ENCODE results near the gene FBN2.
"Not testable (repeated sequence)": the region's sequence is repeated elsewhere in the genome, so short reads cannot be mapped to it uniquely, and the experiment has no call there.

FBN2 gene

DNA sequence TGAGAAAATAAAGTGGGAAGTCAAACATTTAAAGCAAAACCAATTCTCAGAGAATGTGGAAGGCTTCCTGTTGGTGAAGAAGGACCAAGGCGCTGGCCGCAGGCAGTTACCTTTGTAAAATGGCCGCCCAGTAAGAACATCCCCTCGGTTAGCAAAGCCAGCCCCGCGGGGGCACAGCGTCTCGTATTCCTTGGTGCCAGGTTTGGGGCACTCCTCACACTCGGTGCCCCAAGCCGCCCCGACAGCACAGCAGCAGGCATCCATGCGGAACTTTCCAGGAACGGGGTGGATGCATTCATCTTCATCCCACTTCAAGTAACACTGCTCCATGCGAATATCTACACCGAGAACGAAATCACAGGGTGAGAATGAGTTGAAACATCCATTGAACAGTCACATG, 192.8 kb downstream of the FBN2 start:
- Mint-ChIP-seq H3K4me1 (no peaks in the 10 kb centered on the region), H3K27me3 (no peaks in the 10 kb centered on the region), H3K4me3 (no peak overlapping the region), H3K27ac (no peak overlapping the region), H3K9me3 (no peaks in the 10 kb centered on the region), H3K36me3 (no peaks in the 10 kb centered on the region)

DNA sequence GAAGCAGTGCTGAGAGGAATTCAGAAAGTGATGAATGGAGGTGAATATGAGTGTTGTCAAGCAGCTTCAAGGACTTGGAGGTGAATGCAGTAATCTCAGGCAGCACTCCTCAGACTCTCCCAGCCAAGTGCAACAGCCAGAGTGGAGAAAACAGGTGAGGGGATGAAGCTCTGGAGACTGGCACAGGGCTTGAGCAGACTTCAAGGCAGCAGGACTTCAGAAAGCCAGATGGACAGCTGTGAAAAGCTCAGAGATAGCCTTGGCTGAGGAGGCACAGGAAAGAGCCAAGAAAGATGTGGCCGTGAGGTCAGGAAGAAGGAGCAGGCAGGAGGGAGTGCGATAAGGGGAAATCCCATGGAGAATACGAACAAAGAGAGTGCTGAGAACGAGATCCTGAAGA, 194.9 kb downstream of the FBN2 start:
- no peak overlapping the region for H3K4me3 Mint-ChIP-seq
- no peaks in the 10 kb centered on the region for H3K4me1 Mint-ChIP-seq
- H3K9me3 Mint-ChIP-seq, result no peaks in the 10 kb centered on the region
- no peaks in the 10 kb centered on the region for H3K36me3 Mint-ChIP-seq
- H3K27me3 Mint-ChIP-seq, result no peaks in the 10 kb centered on the region
- no peak overlapping the region for H3K27ac Mint-ChIP-seq

DNA sequence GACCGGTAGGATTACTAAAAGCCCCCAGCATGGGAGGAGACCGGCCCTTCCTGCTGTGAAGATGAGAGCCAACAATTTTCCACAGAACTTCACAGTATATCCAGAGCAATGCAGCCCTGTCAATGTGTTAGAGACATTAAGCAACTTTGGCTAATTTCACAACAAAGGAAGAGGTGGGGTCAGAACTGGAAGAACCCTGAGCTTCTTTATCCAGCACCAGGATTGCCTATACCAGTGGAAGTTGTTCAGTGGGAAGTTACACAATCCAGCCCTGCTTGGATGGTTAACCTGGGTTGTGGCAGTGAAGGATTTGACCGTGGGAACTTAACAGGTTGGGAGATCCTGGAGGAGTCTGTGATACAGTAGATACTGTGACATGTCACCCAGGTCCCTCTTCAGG, 197.0 kb downstream of the FBN2 start:
- H3K27ac Mint-ChIP-seq, result no peak overlapping the region
- H3K36me3 Mint-ChIP-seq, result no peaks in the 10 kb centered on the region
- H3K4me3 Mint-ChIP-seq, result no peak overlapping the region
- H3K27me3 Mint-ChIP-seq, result no peaks in the 10 kb centered on the region
- no peaks in the 10 kb centered on the region for H3K9me3 Mint-ChIP-seq
- H3K4me1 Mint-ChIP-seq, result no peaks in the 10 kb centered on the region

DNA sequence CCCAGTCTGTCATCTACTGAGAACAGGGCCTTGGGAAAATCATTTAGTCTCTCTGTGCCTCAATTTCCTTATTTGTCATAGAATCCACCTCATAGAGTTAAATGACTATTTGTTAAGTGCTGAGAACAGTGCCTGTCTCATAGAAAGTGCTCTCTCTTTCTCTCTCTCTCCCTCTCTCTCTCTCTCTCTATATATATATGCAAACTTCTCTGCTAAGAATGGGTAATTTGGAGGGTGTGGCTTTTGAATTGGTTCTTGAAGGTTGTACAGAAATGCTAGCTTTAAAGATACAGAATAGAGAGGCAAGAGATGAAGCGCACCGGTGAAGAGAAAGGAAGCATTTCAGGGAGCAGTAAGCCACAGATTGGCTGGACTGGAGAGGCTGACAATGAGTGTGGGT, 197.4 kb downstream of the FBN2 start:
- H3K9me3 Mint-ChIP-seq, result no peaks in the 10 kb centered on the region
- no peak overlapping the region for H3K27ac Mint-ChIP-seq
- H3K36me3 Mint-ChIP-seq, result no peaks in the 10 kb centered on the region
- H3K27me3 Mint-ChIP-seq, result no peaks in the 10 kb centered on the region
- no peaks in the 10 kb centered on the region for H3K4me1 Mint-ChIP-seq
- H3K4me3 Mint-ChIP-seq, result no peak overlapping the region

DNA sequence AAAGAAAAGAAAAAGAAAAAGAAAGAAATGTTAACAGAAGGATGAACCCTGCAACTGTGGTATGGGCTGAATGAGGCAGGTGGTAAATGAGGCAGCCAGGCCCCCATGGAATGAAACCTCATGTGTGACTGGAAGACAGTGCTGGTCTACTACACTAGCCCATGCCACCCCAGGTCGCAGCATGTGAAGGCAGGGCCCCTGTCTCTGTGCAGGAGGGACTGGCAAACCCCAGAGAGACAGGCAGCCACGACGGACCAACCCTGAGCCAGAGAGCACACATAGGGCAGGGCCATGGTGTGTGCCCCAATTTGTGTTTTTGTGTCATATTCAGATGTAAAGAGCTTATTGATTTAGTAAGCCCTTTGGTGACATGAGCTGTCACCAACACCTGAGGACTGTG, 198.5 kb downstream of the FBN2 start:
- no peaks in the 10 kb centered on the region for H3K27me3 Mint-ChIP-seq
- no peaks in the 10 kb centered on the region for H3K4me1 Mint-ChIP-seq
- no peaks in the 10 kb centered on the region for H3K9me3 Mint-ChIP-seq
- no peak overlapping the region for H3K27ac Mint-ChIP-seq
- H3K36me3 Mint-ChIP-seq, result no peaks in the 10 kb centered on the region
- H3K4me3 Mint-ChIP-seq, result no peak overlapping the region

DNA sequence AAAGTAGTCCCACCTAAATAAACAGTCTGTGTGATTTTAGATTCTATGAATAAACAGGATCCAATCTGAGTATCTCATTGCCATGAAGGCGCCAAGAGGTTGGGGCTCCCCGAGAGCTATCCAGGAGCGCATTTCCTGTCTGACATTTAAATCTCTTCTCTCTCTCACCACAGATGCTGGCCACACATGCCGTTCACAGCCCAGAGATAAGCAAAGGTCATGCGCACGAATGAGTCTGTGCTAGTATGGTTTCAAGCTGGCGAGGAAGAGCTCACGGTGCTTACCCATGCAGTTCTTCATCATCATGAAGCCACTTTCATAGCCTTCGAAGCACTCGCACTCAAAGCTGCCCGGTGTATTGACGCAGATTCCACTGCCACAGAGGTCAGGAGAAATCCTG, 199.4 kb downstream of the FBN2 start:
- Mint-ChIP-seq H3K27me3 (no peaks in the 10 kb centered on the region), H3K27ac (no peak overlapping the region), H3K9me3 (no peaks in the 10 kb centered on the region), H3K4me3 (no peak overlapping the region), H3K36me3 (no peaks in the 10 kb centered on the region), H3K4me1 (no peaks in the 10 kb centered on the region)

DNA sequence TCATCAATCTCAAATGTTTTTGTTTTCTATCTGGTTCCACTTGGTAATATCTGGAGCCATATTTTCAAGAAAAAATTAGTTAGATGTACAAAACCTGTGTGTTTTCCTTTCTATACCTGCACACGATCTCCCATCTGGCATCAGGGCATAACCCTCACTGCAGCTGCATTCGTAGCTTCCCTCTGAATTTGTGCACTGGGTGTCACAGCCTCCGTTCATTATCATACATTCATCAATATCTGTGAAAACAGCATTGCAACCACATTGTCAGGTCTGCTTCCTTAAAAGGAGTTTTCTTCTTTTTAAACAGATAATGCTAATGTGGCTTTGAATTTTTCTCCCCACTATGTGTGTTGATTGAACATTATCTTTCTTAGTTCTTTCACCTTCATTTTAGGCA, 202.7 kb downstream of the FBN2 start:
- Mint-ChIP-seq H3K9me3 (no peaks in the 10 kb centered on the region), H3K4me3 (no peak overlapping the region), H3K36me3 (no peaks in the 10 kb centered on the region), H3K4me1 (no peaks in the 10 kb centered on the region), H3K27ac (no peak overlapping the region), H3K27me3 (no peaks in the 10 kb centered on the region)

DNA sequence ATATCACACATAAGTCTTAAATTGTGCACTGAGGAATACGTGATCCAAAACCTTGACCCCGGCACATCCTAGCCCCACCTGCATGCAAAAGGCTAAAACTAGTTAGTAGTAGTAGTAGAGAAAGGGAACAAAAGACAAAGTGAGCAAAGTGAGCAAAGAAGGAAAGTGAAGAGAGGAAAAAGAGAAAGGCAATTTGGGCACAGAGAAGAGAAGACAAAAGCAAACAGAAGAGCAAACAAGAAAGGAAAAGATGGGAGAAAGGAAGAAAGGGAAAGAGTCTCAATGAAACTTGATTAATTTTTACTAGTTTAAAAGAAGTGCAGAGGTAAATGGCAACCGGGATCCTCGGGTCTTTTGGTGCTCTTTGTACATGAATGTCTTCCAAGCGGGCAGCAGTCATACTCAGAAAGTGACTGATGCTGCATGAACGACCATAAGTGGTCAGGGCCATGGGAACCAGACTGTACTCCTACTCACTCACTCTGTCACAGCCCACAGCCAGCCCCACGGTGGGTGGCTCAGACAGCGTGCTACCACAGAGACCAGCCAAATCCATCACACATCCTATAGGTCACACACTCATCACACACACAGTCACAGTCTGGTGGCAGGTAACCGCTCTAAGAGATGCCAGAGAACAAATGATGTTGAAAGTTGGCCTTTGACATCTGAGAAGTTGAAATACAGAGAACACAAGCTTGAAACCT, 203.9 kb downstream of the FBN2 start:
- H3K4me1 Mint-ChIP-seq, result no peaks in the 10 kb centered on the region
- no peaks in the 10 kb centered on the region for H3K27me3 Mint-ChIP-seq
- H3K27ac Mint-ChIP-seq, result no peak overlapping the region
- no peaks in the 10 kb centered on the region for H3K9me3 Mint-ChIP-seq
- H3K36me3 Mint-ChIP-seq, result no peaks in the 10 kb centered on the region
- no peak overlapping the region for H3K4me3 Mint-ChIP-seq

DNA sequence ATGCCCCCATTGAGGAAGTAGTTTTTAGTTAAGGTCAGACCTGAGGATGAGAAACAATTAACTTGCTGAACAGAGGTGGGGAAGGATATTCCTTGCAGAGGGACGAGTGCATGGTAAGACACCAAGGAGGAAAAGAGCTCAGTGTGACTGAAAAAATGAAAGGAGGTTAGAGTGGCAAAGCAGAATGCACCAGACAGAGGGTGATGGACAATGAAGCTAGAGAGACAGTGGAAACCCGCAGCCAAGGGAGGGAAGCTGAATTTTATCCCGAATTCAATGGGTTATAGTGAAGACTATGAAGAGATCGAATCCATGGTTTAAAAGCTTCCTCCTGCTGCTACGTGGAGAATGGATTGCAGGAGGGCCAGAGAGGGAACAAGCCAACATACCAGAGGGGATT, 206.8 kb downstream of the FBN2 start:
- H3K4me3 Mint-ChIP-seq, result no peak overlapping the region
- H3K36me3 Mint-ChIP-seq, result no peaks in the 10 kb centered on the region
- no peaks in the 10 kb centered on the region for H3K4me1 Mint-ChIP-seq
- H3K27me3 Mint-ChIP-seq, result no peaks in the 10 kb centered on the region
- no peak overlapping the region for H3K27ac Mint-ChIP-seq
- H3K9me3 Mint-ChIP-seq, result no peaks in the 10 kb centered on the region

DNA sequence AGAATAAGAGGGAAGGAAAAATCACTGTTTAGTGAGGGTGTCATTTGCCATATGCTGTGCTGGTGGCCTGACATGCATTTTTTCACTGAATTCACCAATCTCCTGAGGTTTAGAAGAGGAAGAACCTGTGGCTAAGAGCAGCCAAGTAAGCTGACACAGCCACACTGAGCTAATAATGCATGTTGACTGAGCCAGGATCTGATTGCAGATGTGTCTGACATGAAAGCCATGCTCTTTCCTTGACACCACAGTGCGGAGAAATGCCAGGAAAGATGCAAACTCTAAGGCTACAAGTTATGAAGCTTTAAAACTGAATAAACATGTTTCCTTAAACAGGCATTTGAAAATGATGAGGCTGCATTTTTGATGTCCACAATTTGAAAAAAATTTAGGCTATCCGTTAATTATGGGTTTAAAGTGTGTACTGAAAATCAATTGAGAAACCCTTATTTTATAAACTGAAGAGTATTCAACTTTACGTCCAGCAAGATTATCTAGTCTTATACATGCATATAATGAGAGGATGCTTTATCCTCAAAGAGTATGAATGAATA, 208.6 kb downstream of the FBN2 start:
- Mint-ChIP-seq H3K4me1 (no peaks in the 10 kb centered on the region), H3K4me3 (no peak overlapping the region), H3K9me3 (no peaks in the 10 kb centered on the region), H3K27me3 (peaks cover 2% of the 10 kb centered on the region), H3K27ac (no peak overlapping the region), H3K36me3 (no peaks in the 10 kb centered on the region)

DNA sequence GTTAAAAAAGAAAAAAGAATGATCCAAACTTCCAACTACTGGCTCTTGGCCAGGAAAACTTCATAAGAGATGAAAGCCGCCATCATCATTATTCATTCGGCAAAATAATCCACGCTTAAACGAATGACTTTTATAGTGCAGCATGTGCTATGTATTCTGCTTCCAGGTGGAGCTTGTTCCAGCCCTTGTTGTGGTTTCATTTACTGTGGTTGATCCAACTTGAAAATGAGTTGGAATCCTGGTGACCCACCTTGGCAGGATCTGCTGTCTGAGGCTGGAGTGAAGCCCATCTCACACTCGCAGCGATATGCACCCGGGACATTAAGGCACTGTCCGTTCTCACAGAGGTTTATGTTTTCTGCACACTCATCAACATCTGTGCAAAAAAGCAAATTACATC, 209.6 kb downstream of the FBN2 start:
- no peaks in the 10 kb centered on the region for H3K4me1 Mint-ChIP-seq
- peaks cover 2% of the 10 kb centered on the region for H3K27me3 Mint-ChIP-seq
- no peaks in the 10 kb centered on the region for H3K36me3 Mint-ChIP-seq
- H3K9me3 Mint-ChIP-seq, result no peaks in the 10 kb centered on the region
- no peak overlapping the region for H3K4me3 Mint-ChIP-seq
- no peak overlapping the region for H3K27ac Mint-ChIP-seq

DNA sequence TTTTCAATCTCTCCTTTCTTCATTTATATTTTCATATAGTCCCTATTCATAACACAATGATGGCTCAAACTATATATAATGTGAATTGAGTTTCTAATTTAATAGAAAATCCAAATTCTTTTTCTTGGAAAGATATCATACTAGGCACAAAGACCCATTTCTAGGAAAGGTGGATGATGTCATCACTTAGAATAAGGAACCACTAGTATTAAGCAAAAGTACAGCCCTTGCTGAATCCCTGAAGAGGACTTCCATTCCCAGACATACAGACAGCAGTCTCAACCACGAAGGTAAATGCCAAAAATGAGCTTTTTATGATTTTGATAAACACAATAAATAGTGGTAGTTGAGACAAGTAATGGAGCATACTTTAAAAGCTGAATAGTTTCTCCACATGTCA, 210.0 kb downstream of the FBN2 start:
- H3K9me3 Mint-ChIP-seq, result no peaks in the 10 kb centered on the region
- H3K36me3 Mint-ChIP-seq, result no peaks in the 10 kb centered on the region
- H3K4me3 Mint-ChIP-seq, result no peak overlapping the region
- no peak overlapping the region for H3K27ac Mint-ChIP-seq
- H3K4me1 Mint-ChIP-seq, result no peaks in the 10 kb centered on the region
- peaks cover 2% of the 10 kb centered on the region for H3K27me3 Mint-ChIP-seq

DNA sequence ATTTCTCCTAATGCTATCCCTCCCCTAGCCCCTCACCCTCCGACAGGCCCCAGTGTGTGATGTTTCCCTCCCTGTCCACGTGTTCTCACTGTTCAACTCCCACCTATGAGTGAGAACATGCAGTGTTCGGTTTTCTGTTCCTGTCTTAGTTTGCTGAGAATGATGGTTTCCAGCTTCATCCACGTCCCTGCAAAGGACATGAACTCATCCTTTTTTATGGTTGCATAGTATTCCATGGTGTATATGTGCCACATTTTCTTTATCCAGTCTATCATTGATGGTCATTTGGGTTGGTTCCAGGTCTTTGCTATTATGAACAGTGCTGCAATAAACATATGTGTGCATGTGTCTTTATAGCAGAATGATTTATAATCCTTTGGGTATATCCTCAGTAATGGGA, 216.6 kb downstream of the FBN2 start:
- not testable (repeated sequence) for H3K4me3 Mint-ChIP-seq, H3K9me3 Mint-ChIP-seq, H3K27ac Mint-ChIP-seq, H3K4me1 Mint-ChIP-seq, H3K36me3 Mint-ChIP-seq, H3K27me3 Mint-ChIP-seq

DNA sequence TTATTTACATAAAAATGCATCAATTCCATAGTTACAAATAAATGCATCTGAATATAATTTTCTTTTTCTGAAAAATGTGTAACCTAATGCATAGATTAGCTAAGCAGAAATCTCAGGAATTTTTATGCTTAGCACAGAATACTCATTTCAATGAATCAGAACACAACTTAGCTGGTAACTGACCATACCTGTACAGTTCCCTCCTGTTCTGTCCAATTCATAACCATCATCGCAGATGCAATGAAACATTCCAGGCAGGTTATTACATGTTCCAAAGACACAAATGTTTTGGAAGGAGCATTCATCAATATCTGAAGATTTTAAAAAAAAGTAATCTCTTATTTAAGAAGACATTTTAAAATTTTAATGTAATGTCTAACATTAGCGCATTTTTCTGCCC, 219.4 kb downstream of the FBN2 start:
- no peak overlapping the region for H3K27ac Mint-ChIP-seq

DNA sequence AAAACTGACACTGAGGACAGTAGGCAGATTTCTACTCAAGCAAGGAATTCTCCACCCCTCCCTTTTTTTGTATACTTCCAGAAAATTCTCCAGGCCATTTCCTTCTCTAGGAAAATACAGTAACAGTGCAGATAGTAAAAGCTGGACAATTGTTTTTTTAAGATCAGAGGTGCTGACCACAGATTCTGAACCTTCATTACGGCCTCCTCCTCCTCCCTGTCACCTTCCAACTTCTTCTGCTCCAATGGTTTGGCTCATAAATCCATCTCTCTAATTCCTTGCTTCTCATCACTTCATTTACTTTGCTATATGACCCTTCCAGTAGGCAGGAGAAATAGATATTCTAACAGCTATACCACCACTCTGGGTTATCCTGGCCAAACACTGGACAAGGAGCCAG, 220.6 kb downstream of the FBN2 start:
- Mint-ChIP-seq H3K27ac (no peak overlapping the region), H3K4me3 (no peak overlapping the region), H3K27me3 (peaks cover 2% of the 10 kb centered on the region), H3K9me3 (no peaks in the 10 kb centered on the region), H3K4me1 (no peaks in the 10 kb centered on the region), H3K36me3 (no peaks in the 10 kb centered on the region)

More for the DNA sequence above, 219.4 kb downstream of the FBN2 start:
- Mint-ChIP-seq H3K9me3 (no peaks in the 10 kb centered on the region), H3K36me3 (no peaks in the 10 kb centered on the region), H3K4me3 (no peak overlapping the region), H3K27me3 (peaks cover 2% of the 10 kb centered on the region), H3K4me1 (no peaks in the 10 kb centered on the region)

DNA sequence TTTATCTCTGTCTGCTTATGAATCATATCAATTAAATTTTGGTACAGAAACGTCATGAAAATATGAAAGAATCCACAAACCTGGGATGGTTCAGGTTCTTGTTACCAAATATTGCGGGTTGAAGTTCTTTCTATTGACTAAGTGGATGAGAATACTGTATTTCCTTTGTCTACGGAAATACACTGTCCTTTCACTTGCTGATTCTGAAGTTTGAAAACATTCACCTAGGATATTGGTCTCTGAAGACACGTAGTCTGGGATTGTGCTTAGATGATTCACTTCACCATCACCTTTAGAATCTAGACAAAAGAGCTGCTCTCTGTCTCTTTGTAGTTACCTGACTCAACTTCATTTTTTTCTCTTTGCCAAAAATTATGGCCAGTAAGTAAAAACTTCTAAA, 222.4 kb downstream of the FBN2 start:
- H3K36me3 Mint-ChIP-seq, result no peaks in the 10 kb centered on the region
- peaks cover 2% of the 10 kb centered on the region for H3K27me3 Mint-ChIP-seq
- H3K27ac Mint-ChIP-seq, result no peak overlapping the region
- H3K4me1 Mint-ChIP-seq, result no peaks in the 10 kb centered on the region
- H3K9me3 Mint-ChIP-seq, result no peaks in the 10 kb centered on the region
- no peak overlapping the region for H3K4me3 Mint-ChIP-seq

DNA sequence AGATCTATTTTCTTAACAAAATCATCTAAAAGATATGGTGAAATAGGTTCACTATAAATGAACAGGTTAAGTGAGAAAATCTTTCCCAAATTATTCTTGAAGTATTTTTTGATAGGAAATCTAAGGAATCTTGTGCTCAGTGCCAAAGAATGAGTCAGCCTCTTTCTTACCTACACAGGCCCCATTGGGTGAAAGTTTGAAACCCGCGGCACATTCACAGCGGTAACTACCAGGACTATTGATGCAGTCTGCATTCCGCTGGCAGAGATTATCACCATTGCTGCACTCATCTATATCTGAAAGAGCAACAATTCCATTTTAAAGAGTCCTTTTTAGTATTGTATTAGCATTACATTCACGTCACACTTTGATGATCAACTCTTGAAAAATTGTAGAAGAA, 232.7 kb downstream of the FBN2 start:
- Mint-ChIP-seq H3K4me3 (no peak overlapping the region), H3K4me1 (no peaks in the 10 kb centered on the region), H3K27me3 (peaks cover 2% of the 10 kb centered on the region), H3K36me3 (no peaks in the 10 kb centered on the region), H3K9me3 (no peaks in the 10 kb centered on the region), H3K27ac (no peak overlapping the region)

All from activated naive CD4-positive, alpha-beta T cell treated with anti-CD3 and anti-CD28 coated beads, Interleukin-2, amount 50 U/mL, for 24 hours (primary cell).